Thymus (tissue), 11 donors: ENCODE measurements around the gene PGLYRP3. TPM values are rescaled to one million over a fixed set of nuclear protein-coding genes. Genes with fewer than 3 reads are reported as not detected.
"Not testable (repeated sequence)": the region's sequence is repeated elsewhere in the genome, so short reads cannot be mapped to it uniquely, and the experiment has no call there.

ENCODE experiments used
- DNase-seq, 9 donors: peaks; one replicate each; pipeline ENCODE4 v3.0.0-alpha.2; 2013; ENCODE audit warnings: low spot score in 9 of 9, low read depth in 6 of 9, missing footprints in 1 of 9
- H3K27ac ChIP-seq, 2 donors: one replicate each; pipeline ENCODE4 v1.5.1; 2013; ENCODE audit warnings: control low read depth in 1 of 2, low read depth in 1 of 2, low read length in 1 of 2, mild to moderate bottlenecking in 1 of 2, moderate library complexity in 1 of 2
- H3K27me3 ChIP-seq, 2 donors: one replicate each; pipeline ENCODE4 v1.5.1; 2013; ENCODE audit warnings: low read length in 1 of 2; ENCODE audit not compliant: control insufficient read depth in 2 of 2, insufficient read depth in 1 of 2
- H3K36me3 ChIP-seq, 2 donors: one replicate each; pipeline ENCODE4 v1.5.1; 2013; ENCODE audit warnings: low read length in 1 of 2, mild to moderate bottlenecking in 1 of 2, moderate library complexity in 1 of 2; ENCODE audit not compliant: control insufficient read depth in 2 of 2, insufficient read depth in 2 of 2
- H3K4me1 ChIP-seq, 2 donors: one replicate each; pipeline ENCODE4 v1.5.1; 2013; ENCODE audit warnings: low read length in 2 of 2; ENCODE audit not compliant: control insufficient read depth in 2 of 2, insufficient read depth in 2 of 2
- H3K4me3 ChIP-seq, 2 donors: one replicate each; pipeline ENCODE4 v1.5.1; 2013; ENCODE audit warnings: low read length in 2 of 2, control low read depth in 1 of 2, mild to moderate bottlenecking in 1 of 2
- H3K9me3 ChIP-seq, 2 donors: one replicate each; pipeline ENCODE4 v1.5.1; 2013; ENCODE audit warnings: low read length in 1 of 2, mild to moderate bottlenecking in 1 of 2; ENCODE audit not compliant: control insufficient read depth in 2 of 2, insufficient read depth in 1 of 2
- WGBS: extraction: QIAGEN DNeasy Blood & Tissue Kit; methylation state at CpG from one replicate; pipeline ENCODE4 v1.1.7; 2013; 5-methylcytosine and 5-hydroxymethylcytosine counted together
- polyA plus RNA-seq: library from polyadenylated mRNA; stranded (reverse); fragments of 200-250 nt; gene quantifications from one replicate; pipeline ENCODE4 v1.2.3, GENCODE V29; 2013
- total RNA-seq: library from RNA; stranded (reverse); fragments of 120-200 nt; gene quantifications from one replicate; pipeline ENCODE4 v1.2.4, GENCODE V29; 2013
- donor health status: healthy.

The PGLYRP3 gene
- total and polyA plus RNA-seq, 2 donors = 0.14 to 0.94 TPM

- no peak overlapping the region for H3K4me3 ChIP-seq
- H3K27me3 ChIP-seq = no peaks in the 10 kb centered on the region
- H3K4me1 ChIP-seq = peaks cover 4 to 20% of the 10 kb centered on the region in 2 donors
- no peaks in the 10 kb centered on the region for H3K9me3 ChIP-seq
- H3K27ac ChIP-seq = no peak overlapping the region
- 85% methylated on average over 17 of the region's 17 CpGs for WGBS
- no peak for DNase-seq
- H3K36me3 ChIP-seq = no peaks in the 10 kb centered on the region
Measured at GRCh38 chr1:153349363-153350320, 36.9 kb upstream of the PGLYRP3 start.

- Histone ChIP-seq H3K27ac (no peak within 1 kb of the TSS), H3K27me3 (no peaks in the 10 kb centered on the region)
- DNase-seq = no peak
Measured at GRCh38 chr1:153348511-153349362, 36.0 kb upstream of the PGLYRP3 start, which contains the start of gene PGLYRP4. Gene PGLYRP4, minus strand, starts transcription at chr1:153348841. Its CDS starts 909 bp downstream, at chr1:153347932.

GRCh38 chr1:153347856-153348255 is 35.1 kb upstream of the PGLYRP3 start:
- DNase-seq = no peak
- H3K9me3 ChIP-seq = no peaks in the 10 kb centered on the region
- no peaks in the 10 kb centered on the region for H3K27me3 ChIP-seq
- H3K36me3 ChIP-seq = no peaks in the 10 kb centered on the region
- H3K4me1 ChIP-seq = peaks cover 4 to 36% of the 10 kb centered on the region in 2 donors
- WGBS = 80% methylated on average over 7 of the region's 7 CpGs
- H3K4me3 ChIP-seq = no peak overlapping the region
- no peak overlapping the region for H3K27ac ChIP-seq

More at GRCh38 chr1:153348511-153349362, 36.0 kb upstream of the PGLYRP3 start, which contains the start of gene PGLYRP4:
- no peaks in the 10 kb centered on the region for H3K9me3 ChIP-seq
- H3K4me3 ChIP-seq = no peak within 1 kb of the TSS
- H3K36me3 ChIP-seq = no peaks in the 10 kb centered on the region
- peaks cover 4 to 28% of the 10 kb centered on the region in 2 donors for H3K4me1 ChIP-seq
- WGBS = 94% methylated on average over 10 of the region's 10 CpGs

GRCh38 chr1:153347049-153347448 is 34.3 kb upstream of the PGLYRP3 start:
- H3K9me3 ChIP-seq, H3K36me3 ChIP-seq, H3K27me3 ChIP-seq, H3K27ac ChIP-seq, DNase-seq, H3K4me3 ChIP-seq: not testable (repeated sequence)
- 90% methylated on average over 14 of the region's 14 CpGs for WGBS
- H3K4me1 ChIP-seq = peaks cover 4 to 36% of the 10 kb centered on the region in 2 donors

DNA sequence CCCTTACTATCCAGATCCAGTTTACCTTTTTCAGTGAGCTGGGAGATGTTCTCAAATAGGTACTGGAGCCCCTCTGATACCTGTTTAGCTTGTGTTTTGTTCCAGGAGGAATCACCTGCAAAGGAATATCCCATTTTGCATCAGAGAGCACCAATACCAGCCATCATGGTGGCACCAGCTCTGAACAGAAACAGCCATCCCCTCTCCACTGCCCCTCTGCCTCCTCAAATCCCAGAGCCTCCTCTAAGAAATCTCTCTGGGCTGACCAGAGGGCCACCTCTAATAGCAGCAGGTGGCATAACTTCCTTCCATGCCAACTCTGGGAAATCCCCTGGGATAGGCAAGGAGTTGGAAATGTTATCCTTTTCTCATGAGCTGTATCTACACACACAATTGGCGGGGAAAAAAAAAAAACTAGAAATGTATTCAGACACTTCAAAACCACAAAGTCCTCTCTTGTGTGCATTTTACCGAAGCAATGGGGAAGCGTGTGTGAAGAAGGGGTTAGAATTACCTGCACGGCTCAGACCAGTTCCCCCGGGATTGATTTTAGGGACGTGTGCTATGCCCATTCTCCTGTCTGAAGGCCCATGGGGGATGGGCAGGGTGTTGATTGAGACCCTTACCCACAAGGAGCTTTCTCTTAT is 33.4 kb upstream of the PGLYRP3 start:
- no peaks in the 10 kb centered on the region for H3K9me3 ChIP-seq
- peaks cover 4 to 36% of the 10 kb centered on the region in 2 donors for H3K4me1 ChIP-seq
- 6% methylated on average over 6 of the region's 6 CpGs for WGBS
- H3K36me3 ChIP-seq = no peaks in the 10 kb centered on the region
- no peaks in the 10 kb centered on the region for H3K27me3 ChIP-seq
- H3K27ac ChIP-seq = no peak overlapping the region
- no peak overlapping the region for H3K4me3 ChIP-seq
- peak in 1 of 9 donors; percentile 53 for DNase-seq

GRCh38 chr1:153345187-153346076 is 32.7 kb upstream of the PGLYRP3 start:
- no peaks in the 10 kb centered on the region for H3K27me3 ChIP-seq
- H3K36me3 ChIP-seq = no peaks in the 10 kb centered on the region
- H3K9me3 ChIP-seq = no peaks in the 10 kb centered on the region
- WGBS = 57% methylated on average over 14 of the region's 14 CpGs
- peak in 2 of 9 donors; percentile 25 to 34 for DNase-seq
- peak overlapping the region in 1 of 2 donors; percentile 30 for H3K27ac ChIP-seq
- peaks cover 4 to 38% of the 10 kb centered on the region in 2 donors for H3K4me1 ChIP-seq
- no peak overlapping the region for H3K4me3 ChIP-seq

GRCh38 chr1:153344718-153345025 is 31.9 kb upstream of the PGLYRP3 start:
- 33% methylated on average over 3 of the region's 3 CpGs for WGBS
- H3K4me1 ChIP-seq = peaks cover 7 to 42% of the 10 kb centered on the region in 2 donors
- peak overlapping the region in 1 of 2 donors; percentile 65 for H3K27ac ChIP-seq
- H3K27me3 ChIP-seq = no peaks in the 10 kb centered on the region
- DNase-seq = peak in 1 of 9 donors; percentile 12
- H3K9me3 ChIP-seq = no peaks in the 10 kb centered on the region
- H3K36me3 ChIP-seq = no peaks in the 10 kb centered on the region
- no peak overlapping the region for H3K4me3 ChIP-seq
